GM18858 (cell line): ENCODE data around the gene CPLANE2.

Source experiments
- ATAC-seq: cut with Tn5 transposase; IDR thresholded peaks from one replicate; pipeline ENCODE4 v1.9.1; 2021; ENCODE audit not compliant: unreplicated experiment

CPLANE2 gene

GRCh38 chr1:16191916-16192546 is 45.0 kb downstream of the CPLANE2 start:
- no peak for ATAC-seq

DNA sequence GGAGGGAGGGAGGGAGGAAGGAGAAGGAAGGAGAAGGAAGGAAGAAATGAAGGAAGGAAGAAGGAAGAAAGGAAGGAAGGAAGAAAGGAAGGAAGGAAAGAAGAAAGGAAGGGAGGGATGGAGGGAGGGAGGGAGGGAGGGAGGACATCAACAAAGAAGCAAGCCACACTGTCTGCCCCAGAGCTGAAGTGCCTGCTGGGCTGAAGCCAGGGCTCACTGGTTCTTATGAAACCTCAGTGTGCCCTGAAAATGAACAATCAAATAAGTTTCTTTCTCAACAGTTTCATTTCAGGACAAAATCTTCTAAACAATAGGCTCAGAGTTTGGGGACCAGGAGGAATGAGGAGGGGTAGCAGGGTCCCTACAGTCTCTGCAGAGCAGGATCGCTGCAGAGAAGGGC is 45.7 kb downstream of the CPLANE2 start:
- no peak for ATAC-seq

- no peak for ATAC-seq
These were observed 46.9 kb downstream of the CPLANE2 start for GRCh38 chr1:16189921-16190621.

DNA sequence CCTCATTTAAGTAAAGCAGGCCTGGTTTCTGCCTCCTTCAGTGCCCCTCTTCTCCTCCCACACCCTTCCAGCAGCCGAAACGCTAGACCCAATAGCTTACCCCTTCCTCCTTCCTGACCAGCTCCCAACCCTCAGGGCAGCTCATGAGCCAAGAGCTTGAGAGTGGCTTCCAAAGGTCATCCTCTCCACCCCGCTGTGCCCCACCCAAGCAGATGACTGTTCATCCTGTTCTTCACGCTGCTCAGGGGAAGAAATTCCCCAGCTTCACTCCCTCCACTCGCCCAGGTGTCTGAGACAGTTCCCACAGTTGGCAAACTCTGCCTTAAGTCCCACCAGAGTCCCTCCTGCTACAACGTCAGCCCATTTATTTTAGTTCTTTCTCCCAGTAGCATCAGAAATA is 48.0 kb downstream of the CPLANE2 start:
- no peak for ATAC-seq

GRCh38 chr1:16187748-16188401 is 49.1 kb downstream of the CPLANE2 start:
- ATAC-seq: no peak

- ATAC-seq: no peak
These were observed 50.2 kb downstream of the CPLANE2 start for GRCh38 chr1:16186655-16187235.

DNA sequence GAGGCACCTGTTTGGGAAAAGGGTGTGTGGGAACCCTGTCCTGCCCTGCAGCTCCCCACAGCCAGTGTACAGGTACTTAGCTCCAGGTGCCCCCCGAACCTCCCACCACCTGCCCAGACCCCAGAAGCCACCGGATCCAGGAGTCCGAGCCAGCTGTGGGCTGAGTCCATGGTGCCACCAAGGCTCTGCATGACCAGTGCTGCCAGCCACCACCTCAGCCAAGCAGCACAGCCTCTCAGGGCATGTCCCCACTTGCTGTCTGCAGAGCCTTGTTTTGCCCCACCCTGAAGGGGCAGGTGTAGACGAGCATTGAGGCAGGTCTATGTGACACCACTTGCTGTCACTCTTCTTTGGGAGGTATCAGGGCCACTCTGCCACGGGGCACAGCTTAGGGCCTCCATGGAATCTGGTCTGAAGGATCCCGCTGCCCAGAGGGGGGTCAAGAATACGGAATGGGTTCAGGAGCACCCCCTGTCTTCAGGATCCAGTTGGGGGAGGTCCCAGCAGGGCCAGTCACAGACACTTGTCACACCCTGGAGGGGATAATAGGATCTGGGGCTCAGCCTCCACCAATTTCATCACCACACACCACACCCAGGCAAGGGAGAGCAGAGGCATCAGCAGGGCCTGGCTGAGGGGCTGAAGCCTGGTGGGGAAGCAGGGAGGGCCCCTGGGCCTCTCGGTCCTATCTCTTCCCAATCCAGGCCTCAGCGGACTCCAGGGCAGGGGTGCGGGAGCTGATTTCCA is 52.3 kb downstream of the CPLANE2 start:
- ATAC-seq: no peak

DNA sequence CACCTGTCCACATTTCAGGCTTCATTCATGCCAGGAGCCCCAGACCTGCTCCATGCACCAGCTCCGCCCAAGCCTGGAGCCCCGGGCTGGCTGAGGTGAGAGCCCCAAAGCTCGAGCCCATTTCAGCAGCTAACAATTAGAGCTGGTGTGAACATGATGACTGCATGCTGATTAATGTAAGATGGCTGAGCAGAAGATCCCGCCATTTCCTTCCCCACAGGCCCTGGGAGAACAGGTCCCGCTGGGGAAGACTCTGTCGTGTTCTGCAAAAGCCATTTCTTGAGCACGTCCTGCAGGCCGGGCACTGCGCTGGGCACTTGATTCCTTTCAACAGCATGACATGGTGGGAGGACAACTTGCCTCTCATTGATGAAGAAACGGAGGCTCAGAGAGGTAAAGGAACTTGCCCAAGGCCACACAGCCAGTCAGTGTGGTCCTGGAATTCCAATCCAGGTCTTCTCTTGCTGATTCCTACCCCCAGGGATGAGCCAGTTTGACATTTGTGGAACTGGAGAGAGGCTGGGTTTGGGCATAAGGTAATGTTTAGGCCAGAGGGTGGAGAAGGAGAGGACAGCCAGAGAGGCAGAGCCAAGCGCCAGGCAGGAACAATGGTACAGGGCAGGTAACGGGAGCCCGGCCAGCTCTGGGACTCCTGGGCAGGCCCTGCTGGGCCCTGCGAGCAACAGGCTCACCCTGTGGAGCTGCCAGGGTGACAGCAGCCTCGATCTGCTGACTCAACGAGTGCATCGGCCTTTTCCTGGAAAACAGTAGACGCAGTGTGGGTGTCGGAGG is 53.0 kb downstream of the CPLANE2 start:
- no peak for ATAC-seq

GRCh38 chr1:16183179-16183578 is 53.8 kb downstream of the CPLANE2 start:
- no peak for ATAC-seq

- ATAC-seq: no peak
These were observed 54.9 kb downstream of the CPLANE2 start for GRCh38 chr1:16181887-16182719.
